NCI-H1417 treated with DMSO at 0.1 percent for 48 hours (cell line): Measurements from ENCODE around the gene MIA.
"Not testable (repeated sequence)": the region's sequence is repeated elsewhere in the genome, so short reads cannot be mapped to it uniquely, and the experiment has no call there.

Experiments
- DNase-seq: peaks from one replicate; lab custom pipeline; 2025; lab: John Stamatoyannopoulos, UW

Gene MIA

DNA sequence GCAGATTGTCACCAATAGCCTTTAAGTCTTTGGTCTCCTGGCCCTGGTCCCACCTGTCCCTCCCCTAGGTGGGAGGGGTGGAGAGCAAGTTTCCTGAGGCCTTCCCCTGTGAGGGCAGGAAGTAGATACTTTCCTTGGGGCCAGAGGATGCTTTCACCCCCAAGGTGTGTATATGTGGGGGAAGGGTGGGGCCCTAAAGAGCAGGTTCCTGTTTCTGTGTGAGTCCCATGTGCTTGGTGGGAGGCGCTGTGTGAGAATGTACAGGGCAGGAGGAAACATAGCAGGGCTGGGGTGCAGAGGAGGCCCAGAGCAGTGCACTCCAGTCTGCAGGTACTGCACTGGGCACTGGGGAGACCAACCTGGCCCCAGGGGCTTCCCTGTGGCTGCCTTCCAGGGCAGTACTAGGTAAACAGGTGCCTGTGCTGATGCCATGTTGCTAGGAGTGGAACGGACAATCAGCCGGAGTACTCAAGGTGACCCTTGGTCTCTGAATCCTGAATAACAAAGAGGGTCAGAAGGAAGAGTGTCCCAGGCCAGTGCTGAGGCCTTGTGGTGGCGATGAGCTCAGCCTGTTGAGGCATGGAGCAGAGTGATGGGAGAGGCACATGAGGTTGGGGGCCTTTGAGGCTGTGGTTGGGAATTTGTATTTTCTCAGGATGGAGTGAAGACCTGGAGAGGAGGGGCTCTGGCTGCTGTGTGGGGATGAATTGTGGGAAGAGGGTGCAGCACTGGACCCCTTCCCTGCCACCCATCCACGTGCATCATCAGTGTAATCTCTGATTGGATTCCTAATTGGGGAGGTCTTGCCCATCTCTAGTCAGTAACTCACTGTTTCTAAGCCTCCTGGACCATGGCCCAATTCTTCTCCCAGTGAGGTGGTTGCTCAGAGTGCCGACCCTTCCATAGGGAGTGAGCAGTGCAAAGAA lies 28.8 kb downstream of the MIA start:
- DNase-seq = no peak

DNA sequence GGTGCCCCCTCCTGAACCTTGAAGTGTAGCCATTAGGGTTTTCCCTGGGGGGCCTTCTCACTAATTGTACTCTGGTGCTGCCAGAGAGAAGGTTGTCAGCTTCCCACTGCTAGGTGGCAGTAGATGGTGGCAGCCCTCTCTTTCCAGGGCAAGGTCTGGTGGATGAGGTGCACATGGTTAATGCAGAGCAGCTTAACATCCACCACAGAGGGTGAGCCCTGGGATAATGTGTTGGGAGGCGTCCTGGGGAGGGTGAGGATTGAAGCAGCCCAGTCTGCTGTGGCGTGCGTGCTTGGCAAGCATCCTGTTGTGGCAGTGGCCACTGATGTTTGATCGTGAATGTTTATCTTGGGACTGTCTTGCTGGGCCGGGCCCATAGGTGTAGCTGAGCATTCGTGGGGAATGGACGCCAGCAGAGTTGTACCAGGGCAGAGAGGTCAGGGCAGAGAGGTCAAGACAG lies 29.5 kb downstream of the MIA start:
- no peak for DNase-seq

DNA sequence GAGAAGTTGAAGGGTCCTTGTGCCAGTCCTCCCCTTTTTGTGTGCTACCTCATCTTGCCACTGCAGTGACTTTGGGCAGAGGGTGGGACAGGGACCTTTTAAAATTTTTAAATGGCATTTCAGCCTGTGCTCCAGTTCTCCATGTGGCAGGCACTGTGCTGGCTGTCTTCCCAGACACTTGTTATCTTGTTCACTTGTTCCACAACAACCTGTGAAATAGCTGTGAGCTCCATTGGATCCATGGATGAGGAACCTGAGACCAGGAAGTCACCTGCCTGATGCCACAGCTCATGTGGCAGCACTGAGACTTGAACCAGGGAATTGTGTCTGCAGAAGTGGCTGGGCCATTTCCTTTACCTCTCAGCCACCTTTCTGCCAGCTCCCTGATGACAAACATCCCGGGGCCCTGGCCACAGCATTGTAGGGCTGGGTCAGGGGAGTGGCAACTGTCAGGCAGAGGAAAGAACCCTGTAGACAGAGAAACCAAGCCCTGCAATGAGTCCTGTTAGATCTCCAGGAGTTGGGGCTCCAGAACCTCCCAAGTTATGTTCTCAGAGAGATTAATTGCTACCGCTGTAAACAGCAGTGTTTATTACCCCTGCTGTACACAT lies 30.0 kb downstream of the MIA start:
- DNase-seq = no peak

DNA sequence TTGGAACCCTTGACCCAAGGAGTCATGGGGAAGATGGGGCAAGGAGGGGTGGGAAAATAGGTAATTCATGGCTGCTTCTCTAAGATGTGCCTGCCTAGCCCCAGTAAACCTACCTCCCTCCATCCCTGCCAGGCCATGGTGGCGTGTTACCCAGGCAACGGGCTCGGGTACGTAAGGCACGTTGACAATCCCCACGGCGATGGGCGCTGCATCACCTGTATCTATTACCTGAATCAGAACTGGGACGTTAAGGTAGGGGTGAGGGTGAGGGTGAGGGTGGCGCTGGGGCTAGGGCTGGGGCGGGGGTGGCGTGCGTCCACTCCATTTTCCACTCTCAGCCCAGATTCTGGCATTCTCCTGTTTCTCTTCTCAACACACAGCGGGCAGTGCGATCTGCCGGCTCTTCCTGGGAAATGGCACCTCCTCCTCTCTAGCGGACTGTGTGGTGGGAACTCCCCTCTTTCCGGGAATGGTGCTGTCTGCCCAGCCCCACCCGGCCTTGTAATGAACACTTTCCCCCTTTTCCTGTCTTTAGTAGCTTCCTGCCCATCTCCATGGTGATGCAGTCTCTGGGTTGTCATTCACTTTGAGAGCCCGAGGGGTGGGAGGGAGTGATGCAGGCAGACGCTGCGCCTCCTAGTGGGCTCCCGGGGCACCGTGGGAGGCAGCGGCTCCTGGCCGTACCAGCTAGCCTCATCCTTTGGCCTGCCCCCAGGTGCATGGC lies 31.3 kb downstream of the MIA start:
- peak; percentile 46 for DNase-seq

DNA sequence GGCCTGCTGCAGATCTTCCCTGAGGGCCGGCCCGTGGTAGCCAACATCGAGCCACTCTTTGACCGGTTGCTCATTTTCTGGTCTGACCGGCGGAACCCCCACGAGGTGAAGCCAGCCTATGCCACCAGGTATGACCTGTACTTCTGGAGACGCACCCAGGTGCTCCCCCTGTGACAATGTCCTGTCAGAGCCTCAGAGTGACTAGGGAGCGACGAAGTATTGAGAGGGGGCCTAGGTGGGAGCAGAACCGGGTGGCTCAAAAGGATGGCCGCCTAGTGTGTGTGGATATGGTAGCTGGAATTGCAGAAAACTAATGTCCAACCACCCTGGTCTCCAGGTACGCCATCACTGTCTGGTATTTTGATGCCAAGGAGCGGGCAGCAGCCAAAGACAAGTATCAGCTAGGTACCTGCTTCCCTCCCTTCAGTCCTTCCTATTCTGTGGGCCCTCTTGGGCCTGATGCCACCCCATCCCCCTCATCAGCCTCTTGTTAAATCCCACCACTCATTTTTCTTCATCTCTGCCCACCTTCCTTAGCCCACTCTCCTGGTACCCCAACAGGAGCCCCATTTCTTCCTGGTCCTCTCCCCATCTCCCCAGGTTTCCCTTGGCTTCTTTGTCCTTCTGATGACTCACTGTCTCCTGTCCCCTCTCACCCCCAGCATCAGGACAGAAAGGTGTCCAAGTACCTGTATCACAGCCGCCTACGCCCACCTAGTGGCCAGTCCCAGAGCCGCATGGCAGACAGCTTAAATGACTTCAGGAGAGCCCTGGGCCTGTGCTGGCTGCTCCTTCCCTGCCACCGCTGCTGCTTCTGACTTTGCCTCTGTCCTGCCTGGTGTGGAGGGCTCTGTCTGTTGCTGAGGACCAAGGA lies 32.1 kb downstream of the MIA start:
- no peak for DNase-seq

DNA sequence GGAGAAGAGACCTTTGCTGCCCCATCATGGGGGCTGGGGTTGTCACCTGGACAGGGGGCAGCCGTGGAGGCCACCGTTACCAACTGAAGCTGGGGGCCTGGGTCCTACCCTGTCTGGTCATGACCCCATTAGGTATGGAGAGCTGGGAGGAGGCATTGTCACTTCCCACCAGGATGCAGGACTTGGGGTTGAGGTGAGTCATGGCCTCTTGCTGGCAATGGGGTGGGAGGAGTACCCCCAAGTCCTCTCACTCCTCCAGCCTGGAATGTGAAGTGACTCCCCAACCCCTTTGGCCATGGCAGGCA lies 32.7 kb downstream of the MIA start:
- DNase-seq = no peak

DNA sequence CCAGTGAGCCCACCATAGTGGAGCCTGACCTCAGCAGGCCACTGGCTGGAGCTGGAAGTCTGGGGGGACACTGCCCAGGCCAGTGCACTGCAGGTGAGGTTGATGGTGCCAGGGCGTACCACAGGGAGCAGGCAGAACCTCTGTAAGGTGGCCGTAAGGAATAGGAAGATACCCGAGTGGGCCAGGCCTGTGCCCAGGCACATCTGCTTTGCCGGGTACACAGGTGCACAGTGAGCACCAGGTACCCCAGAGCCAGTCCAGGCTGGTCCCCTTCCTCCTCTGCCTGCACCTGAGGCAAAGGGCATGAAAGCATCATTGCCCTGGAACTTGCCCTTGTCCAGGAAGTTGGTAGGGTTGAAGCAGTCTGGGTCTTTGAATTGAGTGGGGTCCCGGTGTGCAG lies 33.2 kb downstream of the MIA start:
- no peak for DNase-seq

DNA sequence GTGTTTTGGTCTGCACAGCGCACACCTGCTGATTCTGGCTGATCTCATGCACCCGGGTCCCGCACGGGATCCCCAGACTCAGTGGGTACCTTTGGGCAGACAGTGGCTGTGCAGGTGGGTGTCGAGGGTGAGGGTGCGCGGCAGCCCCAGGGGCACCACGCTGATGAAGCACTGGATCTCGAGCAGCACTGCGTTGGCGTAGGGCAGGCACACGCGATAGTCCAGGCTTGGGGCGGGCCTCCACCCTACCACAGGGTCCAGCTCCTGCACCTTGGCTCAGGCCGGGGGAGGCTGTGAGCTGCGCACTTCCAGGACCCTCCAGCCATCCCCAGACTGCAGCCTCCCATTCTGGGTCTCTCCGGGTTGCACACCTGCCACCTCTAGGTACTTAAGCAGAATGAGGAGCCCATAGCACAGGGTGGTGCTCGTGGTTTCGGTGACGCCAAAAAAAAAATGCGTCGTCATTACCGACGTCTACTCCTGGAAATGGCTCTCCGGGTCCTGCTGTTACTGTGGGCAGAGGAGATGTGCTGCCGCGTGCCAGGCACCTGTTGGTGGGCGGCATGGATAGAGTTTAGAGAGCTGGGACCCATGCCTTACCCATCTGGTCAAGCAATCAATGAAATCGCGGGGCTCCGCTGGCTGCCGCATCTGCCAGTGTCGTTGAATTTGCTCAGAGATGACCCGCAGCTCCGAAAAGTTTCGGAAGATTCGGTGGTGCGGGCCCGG lies 34.2 kb downstream of the MIA start:
- no peak for DNase-seq

DNA sequence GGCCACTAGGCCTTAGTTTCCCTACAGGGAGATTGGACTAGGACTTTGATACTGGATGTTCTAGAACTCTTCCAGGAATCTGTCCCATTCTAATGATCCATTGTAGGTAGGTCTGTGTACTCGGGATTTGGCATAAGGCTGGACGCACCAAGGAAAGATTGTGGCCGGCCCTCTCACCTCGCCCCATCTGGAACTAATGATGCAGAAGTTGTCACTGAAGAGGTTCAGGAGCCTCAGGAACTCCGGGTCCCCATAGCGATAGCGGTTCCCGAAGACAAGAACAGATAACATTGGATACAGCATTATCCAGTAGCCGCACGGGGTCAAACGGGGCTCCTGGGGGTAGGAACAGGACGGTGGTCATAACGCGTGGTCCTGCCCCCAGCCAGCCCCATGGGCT lies 34.8 kb downstream of the MIA start:
- no peak for DNase-seq

DNA sequence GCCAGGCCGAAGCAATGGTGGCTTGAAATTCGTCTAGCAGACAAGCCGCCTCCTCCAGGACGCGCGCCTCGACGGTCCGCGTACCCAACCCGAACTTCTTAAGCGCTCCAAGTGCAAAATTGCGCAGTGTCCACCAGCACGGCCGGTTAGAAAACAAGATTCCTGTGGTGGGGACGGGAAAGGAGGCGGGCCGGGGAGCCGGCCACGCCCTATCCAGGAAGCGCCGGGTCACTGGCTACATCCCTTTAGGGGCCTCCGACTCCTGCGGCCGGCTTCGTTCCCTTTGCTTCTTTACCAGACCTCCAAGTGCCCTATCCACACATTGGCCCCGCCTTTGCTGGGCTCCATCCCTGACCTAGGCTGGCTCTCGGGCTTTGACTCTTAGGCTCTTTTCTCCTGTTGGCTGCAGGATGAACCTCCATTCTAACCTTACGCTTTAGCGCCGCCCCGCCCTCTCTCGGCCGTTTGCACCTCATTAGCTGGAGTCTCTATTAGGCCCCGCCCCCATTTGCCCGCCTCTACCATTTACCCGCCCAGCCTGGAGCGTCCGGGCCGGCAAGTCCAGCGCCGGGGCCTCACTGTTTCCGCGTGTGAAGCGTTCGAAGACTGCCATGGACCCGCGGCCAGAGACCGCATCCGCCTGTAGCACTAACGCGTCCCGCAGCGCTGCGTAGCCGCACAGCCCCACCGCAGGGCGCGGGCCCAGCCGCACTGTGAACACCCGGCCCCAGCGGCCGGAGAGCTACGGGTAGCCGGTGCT lies 35.5 kb downstream of the MIA start:
- not testable (repeated sequence) for DNase-seq

DNA sequence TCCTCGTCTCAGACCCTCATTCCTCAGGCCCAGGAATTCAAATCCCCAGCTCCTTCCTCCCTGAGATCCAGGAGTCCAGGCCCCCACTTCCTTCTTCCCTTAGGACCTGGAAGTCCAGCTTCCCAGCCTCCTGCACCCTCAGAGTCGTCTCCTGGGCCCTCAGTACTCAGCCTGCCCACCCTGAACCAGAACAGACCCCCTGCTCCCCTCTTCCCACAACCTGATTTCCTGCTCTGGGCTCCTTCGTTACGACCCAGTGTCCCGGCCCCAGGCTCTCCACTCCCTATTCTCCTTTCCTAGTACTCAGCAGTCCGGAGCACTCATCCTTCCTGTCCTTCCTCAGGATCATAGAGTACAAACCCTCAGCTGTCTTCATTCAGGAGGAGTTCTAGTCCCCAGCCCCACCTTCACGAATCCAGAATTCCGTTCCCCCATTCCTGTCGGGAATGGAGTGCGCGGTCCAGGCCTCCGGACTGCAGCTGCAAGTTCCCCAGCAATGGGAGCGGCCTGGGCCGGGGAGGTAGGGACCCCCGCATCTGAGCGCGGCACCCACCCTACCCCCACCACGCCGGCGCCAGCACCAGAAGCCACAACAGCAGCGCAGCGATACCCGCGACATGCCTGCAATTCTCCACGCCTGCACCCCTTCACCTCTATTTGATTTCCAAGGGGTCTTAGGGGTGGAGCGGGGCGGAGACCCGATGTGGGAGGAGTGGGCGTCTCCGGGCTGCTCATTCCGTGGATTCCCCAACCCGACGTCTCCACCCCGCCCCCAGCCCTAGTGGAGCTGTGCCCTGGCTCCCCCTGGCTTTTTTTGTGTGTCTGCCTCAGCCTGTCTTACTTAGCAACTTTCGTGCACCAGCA lies 36.4 kb downstream of the MIA start:
- DNase-seq = no peak

DNA sequence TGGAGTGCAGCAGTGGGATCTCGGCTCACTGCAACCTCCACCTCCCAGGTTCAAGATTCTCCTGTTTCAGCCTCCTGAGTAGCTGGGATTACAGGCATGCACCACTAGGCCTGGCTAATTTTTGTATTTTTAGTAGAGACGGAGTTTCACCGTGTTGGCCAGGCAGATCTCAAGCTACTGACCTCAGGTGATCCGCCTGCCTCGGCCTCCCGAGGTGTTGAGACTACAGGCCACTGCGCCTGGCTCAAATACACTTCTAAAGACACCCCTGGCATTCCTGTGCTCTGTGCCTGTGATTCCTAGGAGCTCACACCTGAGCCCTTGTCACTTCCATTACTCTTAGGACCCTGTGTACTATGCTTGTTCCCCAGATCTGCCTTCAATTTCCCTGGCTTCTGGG lies 37.2 kb downstream of the MIA start:
- DNase-seq = not testable (repeated sequence)

DNA sequence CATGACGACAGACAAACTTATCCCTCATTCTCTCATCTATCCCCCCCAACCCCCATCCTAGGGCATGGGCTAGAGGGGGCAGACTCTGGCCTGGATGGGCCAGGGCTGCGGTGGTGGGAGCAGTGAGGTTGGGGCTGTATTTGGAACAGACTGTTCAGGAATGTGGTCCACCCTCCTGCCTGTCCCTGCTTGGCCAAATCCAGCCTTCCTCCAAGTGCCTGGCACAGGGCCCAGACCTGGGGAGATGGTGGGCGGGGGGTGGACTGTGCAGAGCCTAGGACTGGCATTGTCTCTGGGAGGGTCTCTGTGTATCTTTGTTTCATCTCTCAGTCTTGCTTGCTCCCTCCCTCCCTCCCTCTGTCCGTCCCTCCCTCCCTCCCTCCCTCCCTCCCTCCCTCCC lies 37.9 kb downstream of the MIA start:
- no peak for DNase-seq

DNA sequence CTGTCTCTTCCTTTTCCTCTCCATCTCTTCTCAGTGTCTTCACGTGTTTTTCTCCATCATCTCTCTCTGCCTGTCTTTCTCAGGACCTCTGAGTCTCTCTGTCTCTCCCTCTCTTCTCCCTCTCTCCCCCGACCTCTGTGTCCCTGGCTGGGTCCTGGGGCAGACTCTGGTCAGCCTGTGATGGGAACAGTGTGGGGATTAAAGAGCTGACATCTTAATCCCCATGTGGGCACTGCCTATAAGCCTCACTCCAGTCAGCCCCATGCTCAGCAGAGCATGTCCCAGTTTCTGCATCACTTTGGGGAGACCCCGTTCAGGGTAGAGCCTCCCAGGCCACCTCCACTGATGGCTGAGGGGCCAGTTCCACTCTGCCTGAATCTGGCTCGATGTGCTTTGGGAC lies 39.9 kb downstream of the MIA start:
- DNase-seq = no peak

DNA sequence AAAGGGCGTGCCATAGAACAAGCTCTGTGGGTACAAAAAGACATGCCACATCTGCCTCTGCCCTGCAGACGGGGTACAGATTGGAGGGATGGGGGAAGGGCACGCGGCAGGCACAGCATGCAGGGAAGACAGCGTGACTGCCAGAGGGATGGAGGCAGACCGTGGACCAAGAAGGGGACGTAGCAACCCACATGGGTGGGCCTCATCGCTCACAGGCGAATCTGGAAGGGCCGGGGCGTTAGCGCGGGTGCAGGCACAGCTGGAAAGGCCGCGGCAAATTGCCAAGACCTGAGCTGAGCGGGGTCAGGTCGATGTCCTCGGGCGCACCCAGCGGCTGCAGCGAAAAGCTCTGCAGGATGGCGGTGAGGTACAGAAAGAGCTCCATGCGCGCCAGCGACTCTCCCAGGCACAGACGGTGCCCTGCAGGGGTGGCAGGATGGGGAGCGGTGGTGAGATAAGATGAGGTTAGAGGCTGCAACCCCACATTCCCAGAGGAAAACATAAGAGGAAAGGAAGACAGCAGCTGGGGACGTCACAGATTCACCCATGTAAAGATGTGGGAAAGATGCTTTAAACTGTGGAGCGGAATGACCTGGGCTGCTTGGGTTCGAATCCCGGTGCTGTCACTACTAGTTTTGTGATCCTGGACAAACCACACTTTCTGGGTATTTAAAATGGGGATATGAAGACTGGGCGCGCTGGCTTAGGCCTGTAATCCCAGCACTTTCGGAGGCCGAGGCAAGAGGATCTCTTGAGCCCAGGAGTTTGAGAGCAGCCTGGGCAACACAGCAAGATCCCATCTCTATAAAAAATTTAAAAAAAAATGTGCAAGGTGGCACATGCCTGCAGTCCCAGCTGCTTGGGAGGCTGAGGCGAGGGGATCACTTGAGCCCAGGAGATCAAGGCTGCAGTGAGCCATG lies 43.4 kb downstream of the MIA start:
- not testable (repeated sequence) for DNase-seq

DNA sequence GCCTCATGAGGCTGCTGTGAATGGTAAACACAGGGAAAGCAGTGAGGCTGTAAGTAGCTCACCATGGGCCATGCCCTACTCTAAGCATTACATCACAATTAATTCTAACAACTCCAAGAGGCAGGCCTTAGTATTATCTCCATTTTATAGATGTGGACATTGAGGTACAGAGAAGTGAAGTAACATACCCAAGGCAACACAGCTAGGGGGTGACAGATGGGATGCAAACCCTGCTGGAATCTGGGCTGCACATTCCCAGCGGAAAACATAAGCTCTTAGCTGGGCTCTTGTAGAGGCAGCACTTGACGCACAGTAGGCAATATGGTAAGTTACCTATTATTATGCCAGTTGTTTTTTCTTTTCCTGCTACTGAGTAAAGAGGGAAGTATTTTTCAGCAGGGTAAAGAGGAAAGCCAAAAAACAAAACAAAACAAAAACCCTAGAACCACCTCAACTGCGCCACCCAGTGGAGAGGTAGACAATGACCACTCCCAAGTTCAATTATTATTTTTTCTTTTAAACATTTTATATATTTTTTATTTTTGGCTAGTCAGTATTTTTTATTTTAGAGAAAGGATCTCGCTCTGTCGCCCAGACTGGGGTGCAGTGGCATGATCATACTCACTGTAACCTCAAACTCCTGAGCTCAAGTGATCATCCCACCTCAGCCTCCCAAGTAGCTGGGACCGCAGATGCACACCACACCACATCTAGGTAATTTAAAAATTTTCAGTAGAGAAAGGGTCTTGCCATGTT lies 44.3 kb downstream of the MIA start:
- DNase-seq = not testable (repeated sequence)

DNA sequence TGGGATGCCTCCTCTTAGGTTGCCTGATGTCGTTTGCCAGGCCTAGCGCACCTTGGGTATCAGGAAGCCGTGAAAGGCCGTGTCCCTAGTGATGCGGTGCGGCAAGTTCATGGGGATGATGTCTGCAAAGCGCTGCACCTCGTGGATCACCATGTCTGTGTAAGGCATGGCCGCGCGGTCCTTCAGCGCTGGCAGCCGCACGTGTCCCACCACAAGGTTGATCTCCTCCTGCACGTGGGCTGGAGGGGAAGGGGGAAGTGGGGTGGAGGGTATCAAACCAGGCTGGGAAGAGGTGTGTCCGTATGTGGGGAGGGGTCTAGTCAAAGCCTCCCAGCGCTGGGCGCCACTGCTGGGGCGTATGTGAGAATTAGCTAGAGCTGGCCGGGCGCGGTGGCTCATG lies 46.8 kb downstream of the MIA start:
- DNase-seq = no peak
